Mucosa of descending colon (tissue), 3 donors: Measurements from ENCODE around the gene B4GALNT3. TPM values are rescaled to one million over a fixed set of nuclear protein-coding genes. Genes with fewer than 3 reads are reported as not detected.

Experiments
- ATAC-seq: fragments of 200-7000 bp; cut with Tn5 transposase; one replicate; pipeline ENCODE4 v1.9.1; 2020; ENCODE audit warnings: mild to moderate bottlenecking, moderate library complexity
- DNase-seq, 3 donors: peaks; one replicate each; pipeline ENCODE4 v3.0.0-alpha.2; 2020
- H3K36me3 ChIP-seq: fragments of 200-600 bp; one replicate; pipeline ENCODE4 v1.8.0; 2021; ENCODE audit warnings: low read depth, mild to moderate bottlenecking
- H3K4me1 ChIP-seq: fragments of 200-600 bp; one replicate; pipeline ENCODE4 v1.8.0; 2021; ENCODE audit warnings: low read depth, mild to moderate bottlenecking
- H3K4me3 ChIP-seq: fragments of 200-600 bp; one replicate; pipeline ENCODE4 v1.8.0; 2021; ENCODE audit warnings: mild to moderate bottlenecking
- H3K9me3 ChIP-seq: fragments of 200-600 bp; one replicate; pipeline ENCODE4 v1.8.0; 2021; ENCODE audit warnings: mild to moderate bottlenecking
- CTCF ChIP-seq: fragments of 200-600 bp; IDR thresholded peaks from one replicate; pipeline ENCODE4 v1.8.0; 2022; ENCODE audit warnings: antibody characterized with exemption, mild to moderate bottlenecking
- intact Hi-C, 2 donors: fragments of 100-400 bp; cut with DNase I in 1 of 2; cut with micrococcal nuclease in 1 of 2; formaldehyde crosslinking; loops; one replicate each; pipeline versions ENCODE4 v1.11.0 to v1.11.1; 2022; cut with DNase I, micrococcal nuclease
- total RNA-seq, 3 donors: library from RNA; stranded (reverse); fragmentation: NEBNext Ultra II Directional in 2 of 3; extraction: Animal tissue kit (Norgen Biotek cat#: 25700) in 2 of 3; gene quantifications; one replicate each; pipeline versions ENCODE4 v1.2.1 to v1.2.4, GENCODE V29; 2021 to 2023
- donor health status: DM: no; HTN: no; CAD: no; lungs with moderate emphysema.
- donor health status: DM: no; HTN: no; CAD: no.
- donor health status: DM: no; HTN: yes; CAD: no.

The B4GALNT3 gene
- total RNA-seq, 3 donors from 2014 or later, result 62.9 to 134 (median 94.9) TPM

- intact Hi-C loops, result no loop called here
- Histone ChIP-seq H3K4me3 (no peak overlapping the region), H3K9me3 (no peaks in the 10 kb centered on the region), H3K36me3 (no peaks in the 10 kb centered on the region), H3K4me1 (no peaks in the 10 kb centered on the region)
- DNase-seq, result peak in 1 of 3 donors; percentile 46
- no peak for TF ChIP-seq CTCF
- no peak for ATAC-seq
Observed at GRCh38 chr12:560691-561390, 101.1 kb downstream of the B4GALNT3 start.

GRCh38 chr12:561391-561705, 101.6 kb downstream of the B4GALNT3 start:
- no peak overlapping the region for H3K4me3 ChIP-seq
- TF ChIP-seq CTCF, result no peak
- ATAC-seq (no peak), DNase-seq (peak in 1 of 3 donors; percentile 42)
- H3K9me3 ChIP-seq, result no peaks in the 10 kb centered on the region
- intact Hi-C loops, result no loop called here
- no peaks in the 10 kb centered on the region for H3K4me1 ChIP-seq
- H3K36me3 ChIP-seq, result no peaks in the 10 kb centered on the region

- intact Hi-C loops, result no loop called here
- peak; percentile 32 for ATAC-seq
- peak in 1 of 3 donors; percentile 66 for DNase-seq
- no peak for TF ChIP-seq CTCF
- no peak overlapping the region for H3K4me3 ChIP-seq
- no peaks in the 10 kb centered on the region for H3K9me3 ChIP-seq
- no peaks in the 10 kb centered on the region for H3K36me3 ChIP-seq
- H3K4me1 ChIP-seq, result no peaks in the 10 kb centered on the region
Observed at GRCh38 chr12:561908-562593, 102.3 kb downstream of the B4GALNT3 start.

- DNase-seq (no peak), ATAC-seq (no peak)
- Histone ChIP-seq H3K4me3 (no peak overlapping the region), H3K4me1 (no peaks in the 10 kb centered on the region), H3K9me3 (no peaks in the 10 kb centered on the region), H3K36me3 (no peaks in the 10 kb centered on the region)
- TF ChIP-seq CTCF, result no peak
- intact Hi-C loops, result no loop called here
Observed at GRCh38 chr12:562634-563033, 102.9 kb downstream of the B4GALNT3 start.

GRCh38 chr12:563250-563781, 103.6 kb downstream of the B4GALNT3 start:
- no peaks in the 10 kb centered on the region for H3K4me1 ChIP-seq
- TF ChIP-seq CTCF, result no peak
- H3K4me3 ChIP-seq, result no peak overlapping the region
- intact Hi-C loops, result no loop called here
- no peaks in the 10 kb centered on the region for H3K9me3 ChIP-seq
- H3K36me3 ChIP-seq, result no peaks in the 10 kb centered on the region
- peak in 1 of 3 donors; percentile 72 for DNase-seq
- ATAC-seq, result peak; percentile 52
